Activated CD4-positive, alpha-beta T cell treated with anti-CD3 and anti-CD28 coated beads, Interleukin-2, amount 10 ng/mL, durations not matched to agents 24 days and 14 days (primary cell): ENCODE results near the gene PDLIM4. TPM values are rescaled to one million over a fixed set of nuclear protein-coding genes. Genes with fewer than 3 reads are reported as not detected.
A peak's percentile ranks its signal among the peaks of the same experiment; 100 is the strongest.

Experiments
- DNase-seq: peaks from one replicate; pipeline ENCODE4 v3.0.0; 2022
- H3K27ac Mint-ChIP-seq: one replicate; pipeline ENCODE4 v1.8.0; 2022; ENCODE audit warnings: mild to moderate bottlenecking, mixed read lengths
- H3K27me3 Mint-ChIP-seq: one replicate; pipeline ENCODE4 v1.8.0; 2022; ENCODE audit warnings: mixed read lengths
- H3K36me3 Mint-ChIP-seq: one replicate; pipeline ENCODE4 v1.8.0; 2022; ENCODE audit warnings: low read depth, mild to moderate bottlenecking, mixed read lengths
- H3K4me1 Mint-ChIP-seq: one replicate; pipeline ENCODE4 v1.8.0; 2021; ENCODE audit warnings: mixed read lengths
- H3K4me3 Mint-ChIP-seq: one replicate; pipeline ENCODE4 v1.8.0; 2022; ENCODE audit warnings: mild to moderate bottlenecking, moderate library complexity, mixed read lengths
- H3K9me3 Mint-ChIP-seq: one replicate; pipeline ENCODE4 v1.8.0; 2021; ENCODE audit warnings: mixed read lengths
- intact Hi-C: fragments of 100-400 bp; cut with micrococcal nuclease; formaldehyde crosslinking; loops from one replicate; pipeline ENCODE4 v1.15.1; 2023
- total RNA-seq: library from RNA; stranded (reverse); gene quantifications from 2 replicates; pipeline ENCODE4 v1.2.3, GENCODE V29; 2022

PDLIM4 gene, protein sequence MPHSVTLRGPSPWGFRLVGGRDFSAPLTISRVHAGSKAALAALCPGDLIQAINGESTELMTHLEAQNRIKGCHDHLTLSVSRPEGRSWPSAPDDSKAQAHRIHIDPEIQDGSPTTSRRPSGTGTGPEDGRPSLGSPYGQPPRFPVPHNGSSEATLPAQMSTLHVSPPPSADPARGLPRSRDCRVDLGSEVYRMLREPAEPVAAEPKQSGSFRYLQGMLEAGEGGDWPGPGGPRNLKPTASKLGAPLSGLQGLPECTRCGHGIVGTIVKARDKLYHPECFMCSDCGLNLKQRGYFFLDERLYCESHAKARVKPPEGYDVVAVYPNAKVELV
- 0.72 and 0.78 TPM in 2 replicates for total RNA-seq

DNA sequence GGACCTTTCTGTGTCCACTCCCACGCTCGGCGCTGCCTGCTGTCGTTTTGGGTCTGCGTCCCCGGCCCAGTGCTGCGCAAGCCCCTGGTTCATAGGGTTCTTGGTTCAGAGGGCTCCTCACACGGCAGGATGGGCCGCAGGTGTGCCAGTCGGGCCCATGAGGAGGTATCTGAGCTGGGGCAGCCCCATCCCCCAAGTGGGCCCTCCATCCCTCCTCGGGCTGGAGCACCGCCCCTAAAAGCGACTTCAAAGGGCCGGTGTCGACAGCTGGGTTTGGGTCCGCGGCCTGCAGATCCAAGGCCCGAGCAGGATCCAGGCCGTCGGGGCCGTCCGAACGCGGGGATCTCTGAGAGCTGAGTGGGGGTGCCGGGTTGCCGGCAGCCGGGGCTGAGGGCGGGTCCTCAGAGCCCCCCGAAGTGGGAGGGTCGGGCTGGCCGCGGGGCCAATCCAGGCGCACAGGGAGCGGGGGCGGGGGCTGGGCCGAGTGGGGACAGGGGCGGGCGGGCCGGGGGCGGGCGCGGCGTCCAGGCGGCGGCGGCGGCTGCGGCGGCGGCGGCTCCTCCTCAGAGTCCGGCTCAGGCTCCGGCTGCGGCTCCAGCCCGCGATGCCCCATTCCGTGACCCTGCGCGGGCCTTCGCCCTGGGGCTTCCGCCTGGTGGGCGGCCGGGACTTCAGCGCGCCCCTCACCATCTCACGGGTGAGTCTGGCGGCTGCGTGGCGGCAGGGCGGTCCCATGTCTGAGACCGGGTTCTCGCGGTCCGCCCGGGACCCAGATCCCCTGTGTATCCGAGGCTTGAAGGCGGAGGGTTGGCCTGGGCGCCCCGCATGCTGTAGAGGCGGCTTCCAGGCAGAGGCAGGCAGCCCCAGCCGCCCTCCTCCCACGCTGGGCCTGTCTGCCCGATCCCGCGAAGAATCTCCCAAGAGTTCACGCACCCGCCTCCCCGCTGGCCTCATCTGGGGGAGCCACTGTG, at the start of gene PDLIM4:
Gene PDLIM4 (plus strand): TSS at position 566 of the 971 bp plus-strand sequence. CDS start 39 bp downstream, at position 605.
- H3K4me1 Mint-ChIP-seq = peaks cover 21% of the 10 kb centered on the region
- no peak for DNase-seq
- H3K36me3 Mint-ChIP-seq = no peaks in the 10 kb centered on the region
- H3K27me3 Mint-ChIP-seq = peaks cover 21% of the 10 kb centered on the region
- H3K27ac Mint-ChIP-seq = peak within 1 kb of the TSS; percentile 50
- H3K4me3 Mint-ChIP-seq = no peak within 1 kb of the TSS
- intact Hi-C loops = no loop called here
- H3K9me3 Mint-ChIP-seq = no peaks in the 10 kb centered on the region

DNA sequence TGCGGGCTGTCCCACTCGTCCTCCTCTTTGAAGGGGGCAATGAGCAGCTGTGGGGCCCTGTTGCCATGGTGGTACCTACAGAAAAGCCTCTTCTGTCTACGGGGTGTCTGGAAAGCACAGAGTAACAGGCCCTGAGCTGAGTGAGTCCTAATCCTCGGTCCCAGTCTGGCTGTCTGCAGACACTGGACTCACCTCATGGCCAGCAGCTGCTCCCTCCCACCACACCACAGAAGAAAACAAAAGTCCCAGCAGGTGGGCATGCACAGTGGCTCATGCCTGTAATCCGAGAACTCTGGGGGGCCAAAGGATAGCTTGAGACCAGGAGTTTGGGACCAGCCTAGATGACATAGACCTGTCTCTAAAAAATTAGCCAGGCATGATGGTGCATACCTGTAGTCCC, 49.7 kb upstream of the PDLIM4 start:
- peaks cover 9% of the 10 kb centered on the region for H3K4me1 Mint-ChIP-seq
- H3K27me3 Mint-ChIP-seq = no peaks in the 10 kb centered on the region
- H3K4me3 Mint-ChIP-seq = no peak overlapping the region
- H3K9me3 Mint-ChIP-seq = no peaks in the 10 kb centered on the region
- DNase-seq = no peak
- peaks cover 44% of the 10 kb centered on the region for H3K36me3 Mint-ChIP-seq
- intact Hi-C loops = no loop called here
- no peak overlapping the region for H3K27ac Mint-ChIP-seq

GRCh38 chr5:132209131-132209530, 48.4 kb upstream of the PDLIM4 start:
- H3K27me3 Mint-ChIP-seq = no peaks in the 10 kb centered on the region
- H3K27ac Mint-ChIP-seq = no peak overlapping the region
- no peak for DNase-seq
- H3K4me3 Mint-ChIP-seq = no peak overlapping the region
- peaks cover 33% of the 10 kb centered on the region for H3K36me3 Mint-ChIP-seq
- H3K4me1 Mint-ChIP-seq = peaks cover 2% of the 10 kb centered on the region
- H3K9me3 Mint-ChIP-seq = no peaks in the 10 kb centered on the region
- intact Hi-C loops = no loop called here

DNA sequence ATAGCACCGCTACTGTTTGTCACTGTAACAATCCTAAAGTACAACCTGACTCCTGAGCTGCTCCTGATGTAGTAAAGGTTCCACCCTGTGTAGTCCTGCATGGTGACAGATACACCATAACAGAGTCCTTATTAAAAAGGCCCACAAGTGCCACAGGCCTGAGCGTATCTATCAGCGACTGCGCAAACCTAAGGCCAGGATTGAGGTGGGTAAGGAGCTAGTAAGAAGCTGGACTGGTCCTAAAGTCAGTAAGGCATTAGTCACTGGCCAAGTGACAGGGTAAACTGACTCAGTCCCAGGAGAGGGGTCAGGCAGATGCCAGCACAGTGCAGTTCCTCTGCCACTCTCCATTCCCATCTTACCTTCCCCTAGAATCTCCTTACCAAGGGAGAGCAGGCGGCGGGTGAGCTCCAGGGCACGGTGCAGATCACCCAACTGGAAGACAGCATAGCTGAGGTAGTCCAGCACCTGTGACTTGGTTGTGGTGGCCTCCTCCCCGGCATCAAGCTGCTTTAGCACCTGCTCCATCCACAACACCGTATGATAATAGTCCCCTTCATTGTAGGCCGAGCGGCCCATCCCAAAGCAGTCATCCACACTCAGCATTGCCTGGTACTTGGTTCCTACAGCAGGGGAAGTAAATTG, 47.5 kb upstream of the PDLIM4 start:
- Mint-ChIP-seq H3K27ac (no peak overlapping the region), H3K4me1 (peaks cover 2% of the 10 kb centered on the region), H3K9me3 (no peaks in the 10 kb centered on the region), H3K27me3 (no peaks in the 10 kb centered on the region), H3K4me3 (no peak overlapping the region), H3K36me3 (peaks cover 30% of the 10 kb centered on the region)
- intact Hi-C loops = no loop called here
- DNase-seq = no peak

DNA sequence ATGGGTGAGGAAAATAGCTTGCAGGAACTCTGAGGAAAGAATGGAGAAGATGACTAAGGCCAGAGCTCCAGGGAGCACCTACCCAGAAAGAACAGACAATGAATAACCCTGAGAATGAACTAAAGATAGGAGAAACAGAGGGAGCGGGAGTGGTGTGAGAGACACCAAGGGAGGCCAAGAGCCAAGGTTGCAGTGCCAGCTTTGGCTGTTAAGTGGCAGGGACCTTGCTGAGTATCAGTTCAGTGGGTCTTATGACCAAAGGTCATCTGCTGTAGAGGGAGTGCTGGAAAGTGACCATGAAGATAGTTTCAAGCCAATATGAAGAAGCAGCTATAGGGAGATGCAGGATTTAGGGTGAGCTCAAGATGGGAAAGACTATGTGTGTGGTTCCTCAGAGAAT, 46.6 kb upstream of the PDLIM4 start:
- intact Hi-C loops = no loop called here
- H3K9me3 Mint-ChIP-seq = no peaks in the 10 kb centered on the region
- peaks cover 27% of the 10 kb centered on the region for H3K36me3 Mint-ChIP-seq
- H3K4me3 Mint-ChIP-seq = no peak overlapping the region
- no peaks in the 10 kb centered on the region for H3K27me3 Mint-ChIP-seq
- peaks cover 2% of the 10 kb centered on the region for H3K4me1 Mint-ChIP-seq
- H3K27ac Mint-ChIP-seq = no peak overlapping the region
- DNase-seq = no peak

- intact Hi-C loops = no loop called here
- no peak for DNase-seq
- Mint-ChIP-seq H3K4me1 (peaks cover 2% of the 10 kb centered on the region), H3K4me3 (no peak overlapping the region), H3K27ac (no peak overlapping the region), H3K36me3 (peaks cover 24% of the 10 kb centered on the region), H3K9me3 (no peaks in the 10 kb centered on the region), H3K27me3 (no peaks in the 10 kb centered on the region)
Observed at GRCh38 chr5:132211787-132212186, 45.7 kb upstream of the PDLIM4 start.

GRCh38 chr5:132213666-132214065, 43.8 kb upstream of the PDLIM4 start:
- Mint-ChIP-seq H3K27ac (no peak overlapping the region), H3K4me1 (peaks cover 2% of the 10 kb centered on the region), H3K27me3 (no peaks in the 10 kb centered on the region), H3K36me3 (peaks cover 26% of the 10 kb centered on the region), H3K9me3 (no peaks in the 10 kb centered on the region), H3K4me3 (no peak overlapping the region)
- intact Hi-C loops = no loop called here
- no peak for DNase-seq

GRCh38 chr5:132214491-132214890, 43.0 kb upstream of the PDLIM4 start:
- no peak for DNase-seq
- H3K4me1 Mint-ChIP-seq = no peaks in the 10 kb centered on the region
- H3K27ac Mint-ChIP-seq = no peak overlapping the region
- peaks cover 18% of the 10 kb centered on the region for H3K36me3 Mint-ChIP-seq
- intact Hi-C loops = no loop called here
- H3K9me3 Mint-ChIP-seq = no peaks in the 10 kb centered on the region
- no peaks in the 10 kb centered on the region for H3K27me3 Mint-ChIP-seq
- H3K4me3 Mint-ChIP-seq = no peak overlapping the region

- Mint-ChIP-seq H3K36me3 (peaks cover 17% of the 10 kb centered on the region), H3K9me3 (no peaks in the 10 kb centered on the region), H3K27me3 (no peaks in the 10 kb centered on the region), H3K27ac (no peak overlapping the region), H3K4me3 (no peak overlapping the region), H3K4me1 (no peaks in the 10 kb centered on the region)
- DNase-seq = no peak
- intact Hi-C loops = no loop called here
Observed at GRCh38 chr5:132215329-132215728, 42.2 kb upstream of the PDLIM4 start.

DNA sequence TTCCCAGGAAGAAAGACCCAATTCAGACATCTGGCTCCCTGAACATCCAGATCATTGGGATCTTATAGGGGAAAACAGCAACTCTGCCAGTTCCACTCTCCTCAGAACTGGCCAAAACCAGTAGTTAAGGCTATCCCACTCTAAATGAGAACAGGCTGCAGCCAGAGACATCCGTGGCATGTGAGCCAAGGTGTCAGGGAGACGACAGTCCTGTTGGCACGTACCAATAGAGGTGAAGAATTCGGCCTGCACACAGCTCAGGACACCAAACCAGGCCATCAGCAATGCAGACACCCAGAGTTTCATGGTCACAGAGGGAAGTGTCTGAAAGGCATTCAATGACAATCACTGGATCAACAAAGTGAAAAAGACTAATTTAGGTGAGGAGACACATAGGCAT, 39.2 kb upstream of the PDLIM4 start:
- Mint-ChIP-seq H3K4me3 (no peak overlapping the region), H3K27me3 (no peaks in the 10 kb centered on the region), H3K9me3 (no peaks in the 10 kb centered on the region), H3K36me3 (peaks cover 21% of the 10 kb centered on the region), H3K27ac (no peak overlapping the region), H3K4me1 (peaks cover 5% of the 10 kb centered on the region)
- intact Hi-C loops = no loop called here
- DNase-seq = no peak

DNA sequence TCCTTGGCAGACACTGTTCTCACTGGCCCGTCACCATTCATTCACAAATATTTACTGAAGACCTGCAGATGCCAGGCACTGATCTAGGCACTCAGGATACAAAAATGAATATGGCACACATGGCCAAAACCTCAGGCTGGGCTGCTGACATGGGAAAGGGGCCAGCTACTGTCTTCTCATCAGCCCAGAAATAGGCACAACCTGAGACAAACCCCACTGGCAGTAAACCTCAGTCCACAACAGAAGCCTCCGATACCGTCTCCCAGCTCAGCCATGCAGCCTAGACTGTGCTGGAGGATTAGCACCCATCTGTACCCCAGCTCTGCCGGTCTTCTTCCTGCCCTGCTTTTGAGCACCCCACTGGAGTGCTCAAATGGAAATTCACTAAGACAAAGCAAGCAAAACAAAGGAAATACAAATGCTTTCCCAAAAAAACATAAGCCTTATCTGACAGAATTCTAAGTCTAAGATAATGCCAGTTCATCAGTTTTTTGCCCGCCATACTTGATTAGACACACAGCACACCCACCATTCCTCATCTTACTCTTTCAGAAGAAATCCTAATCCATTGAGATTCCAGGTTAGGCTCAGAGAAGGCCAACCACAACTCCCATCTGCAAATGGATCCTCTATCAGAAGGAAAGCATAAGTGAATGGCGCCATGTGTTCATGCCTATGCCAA, 38.1 kb upstream of the PDLIM4 start:
- H3K27ac Mint-ChIP-seq = no peak overlapping the region

DNA sequence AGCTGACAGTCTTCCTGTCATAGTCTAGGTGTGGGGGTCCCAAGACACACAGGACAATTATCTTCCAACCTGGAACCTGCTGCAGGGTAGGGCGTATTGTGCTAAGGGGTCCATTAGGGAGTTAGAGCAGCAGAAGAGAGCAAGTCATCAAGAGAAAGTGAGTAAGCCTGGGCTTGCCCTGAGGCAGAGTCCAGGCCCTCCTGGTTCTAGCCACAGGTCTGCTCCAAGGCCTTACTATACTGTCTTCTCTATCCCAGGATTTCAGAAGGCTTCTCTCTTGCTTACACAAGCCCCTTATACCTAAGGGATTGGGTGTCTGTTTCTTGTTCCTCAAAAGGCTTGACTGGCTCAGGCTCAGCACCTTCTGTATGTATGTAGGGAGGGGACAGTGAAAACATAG, 37.5 kb upstream of the PDLIM4 start:
- intact Hi-C loops = no loop called here
- H3K4me1 Mint-ChIP-seq = peaks cover 12% of the 10 kb centered on the region
- H3K4me3 Mint-ChIP-seq = no peak overlapping the region
- H3K36me3 Mint-ChIP-seq = peaks cover 19% of the 10 kb centered on the region
- no peak overlapping the region for H3K27ac Mint-ChIP-seq
- no peaks in the 10 kb centered on the region for H3K27me3 Mint-ChIP-seq
- H3K9me3 Mint-ChIP-seq = no peaks in the 10 kb centered on the region
- DNase-seq = no peak

More for the DNA sequence above, 38.1 kb upstream of the PDLIM4 start:
- H3K4me3 Mint-ChIP-seq = no peak overlapping the region
- no peaks in the 10 kb centered on the region for H3K27me3 Mint-ChIP-seq
- H3K4me1 Mint-ChIP-seq = peaks cover 8% of the 10 kb centered on the region
- no peaks in the 10 kb centered on the region for H3K9me3 Mint-ChIP-seq
- peaks cover 19% of the 10 kb centered on the region for H3K36me3 Mint-ChIP-seq
- DNase-seq = no peak
- intact Hi-C loops = no loop called here

- H3K27me3 Mint-ChIP-seq = no peaks in the 10 kb centered on the region
- no peak for DNase-seq
- no peak overlapping the region for H3K27ac Mint-ChIP-seq
- H3K4me1 Mint-ChIP-seq = peaks cover 17% of the 10 kb centered on the region
- peaks cover 18% of the 10 kb centered on the region for H3K36me3 Mint-ChIP-seq
- H3K9me3 Mint-ChIP-seq = no peaks in the 10 kb centered on the region
- intact Hi-C loops = no loop called here
- no peak overlapping the region for H3K4me3 Mint-ChIP-seq
Observed at GRCh38 chr5:132220491-132220890, 37.0 kb upstream of the PDLIM4 start.
